CD4-positive, alpha-beta T cell treated with Interleukin-2 at 100 ng/mL for 4 hours (primary cell): ENCODE measurements around the gene FRRS1.
A peak's percentile ranks its signal among the peaks of the same experiment; 100 is the strongest.

Source experiments
- DNase-seq: peaks from one replicate; pipeline ENCODE4 v3.0.0-alpha.2; 2020; ENCODE audit warnings: low spot score

Gene FRRS1

GRCh38 chr1:99728494-99729235 lies 37.8 kb downstream of the FRRS1 start:
- DNase-seq = no peak

- no peak for DNase-seq
Measured at GRCh38 chr1:99727575-99728185, 38.8 kb downstream of the FRRS1 start.

GRCh38 chr1:99726818-99727217 lies 39.6 kb downstream of the FRRS1 start:
- DNase-seq = no peak

GRCh38 chr1:99726407-99726806 lies 40.0 kb downstream of the FRRS1 start:
- no peak for DNase-seq

GRCh38 chr1:99725996-99726395 lies 40.4 kb downstream of the FRRS1 start:
- no peak for DNase-seq

- DNase-seq = no peak
Measured at GRCh38 chr1:99723251-99723650, 43.2 kb downstream of the FRRS1 start.

GRCh38 chr1:99717005-99717404 lies 49.4 kb downstream of the FRRS1 start:
- no peak for DNase-seq

- no peak for DNase-seq
Measured at GRCh38 chr1:99713006-99713405, 53.4 kb downstream of the FRRS1 start.

- DNase-seq = no peak
Measured at GRCh38 chr1:99710994-99711393, 55.4 kb downstream of the FRRS1 start.

GRCh38 chr1:99707535-99708142 lies 58.8 kb downstream of the FRRS1 start:
- DNase-seq = peak; percentile 60

- no peak for DNase-seq
Measured at GRCh38 chr1:99705385-99705784, 61.0 kb downstream of the FRRS1 start.

- no peak for DNase-seq
Measured at GRCh38 chr1:99704356-99704816, 62.0 kb downstream of the FRRS1 start.

- no peak for DNase-seq
Measured at GRCh38 chr1:99702221-99702620, 64.2 kb downstream of the FRRS1 start.

- DNase-seq = no peak
Measured at GRCh38 chr1:99700020-99700419, 66.4 kb downstream of the FRRS1 start.

GRCh38 chr1:99697580-99697979 lies 68.9 kb downstream of the FRRS1 start:
- no peak for DNase-seq

GRCh38 chr1:99696616-99697015 lies 69.8 kb downstream of the FRRS1 start:
- no peak for DNase-seq

GRCh38 chr1:99691175-99691574 lies 75.3 kb downstream of the FRRS1 start:
- DNase-seq = no peak

GRCh38 chr1:99685516-99686180 lies 80.8 kb downstream of the FRRS1 start:
- peak; percentile 26 for DNase-seq

- DNase-seq = no peak
Measured at GRCh38 chr1:99682291-99682751, 84.1 kb downstream of the FRRS1 start.

- no peak for DNase-seq
Measured at GRCh38 chr1:99681583-99681982, 84.9 kb downstream of the FRRS1 start.

- no peak for DNase-seq
Measured at GRCh38 chr1:99680270-99680669, 86.2 kb downstream of the FRRS1 start.

- DNase-seq = no peak
Measured at GRCh38 chr1:99677416-99677815, 89.0 kb downstream of the FRRS1 start.

GRCh38 chr1:99676876-99677275 lies 89.6 kb downstream of the FRRS1 start:
- DNase-seq = no peak
